ENCODE results near the gene STAG3.
A peak's percentile ranks its signal among the peaks of the same experiment; 100 is the strongest.

STAG3 gene

GRCh38 chr7:100209493-100209892, 31.8 kb downstream of the STAG3 start:
- Histone ChIP-seq H3F3A (ENCODE audit: control insufficient read depth, insufficient read depth) (peaks cover 37% of the 10 kb centered on the region), H3K9me3 (ENCODE audit: control insufficient read depth, insufficient read depth, low read length) (no peaks in the 10 kb centered on the region), H3K27me3 (ENCODE audit: control insufficient read depth, low read length) (no peaks in the 10 kb centered on the region), H3K4me2 (ENCODE audit: low read length) (peak overlapping the region; percentile 91), H3K79me2 (ENCODE audit: control insufficient read depth, low read length) (peaks cover 47% of the 10 kb centered on the region), H3K4me1 (ENCODE audit: control insufficient read depth, low read length) (peaks cover 88% of the 10 kb centered on the region), H3K4me3 (ENCODE audit: low read length) (peak overlapping the region; percentile 82), H3K36me3 (ENCODE audit: control insufficient read depth, low read length) (peaks cover 93% of the 10 kb centered on the region), H3K9me2 (replicated peaks; ENCODE audit: control insufficient read depth, low read length) (no peaks in the 10 kb centered on the region), H4K20me1 (ENCODE audit: control insufficient read depth, insufficient read depth, low read depth, low read length) (no peaks in the 10 kb centered on the region), H3K27ac (ENCODE audit: low read depth, low read length) (peak overlapping the region; percentile 13)
- TF ChIP-seq CTCF (IDR thresholded peaks at IDR 0.05; ENCODE audit: low read depth, low read length, poor library complexity, severe bottlenecking) = no peak
- TF ChIP-seq EZH2phosphoT487 (IDR thresholded peaks at IDR 0.05; ENCODE audit: borderline replicate concordance, low read length) = no peak

- no peaks in the 10 kb centered on the region for H3K27me3 ChIP-seq (ENCODE audit: control insufficient read depth, low read length)
- H3K9me3 ChIP-seq (ENCODE audit: control insufficient read depth, insufficient read depth, low read length) = no peaks in the 10 kb centered on the region
- peaks cover 39% of the 10 kb centered on the region for H3F3A ChIP-seq (ENCODE audit: control insufficient read depth, insufficient read depth)
- H4K20me1 ChIP-seq (ENCODE audit: control insufficient read depth, insufficient read depth, low read depth, low read length) = no peaks in the 10 kb centered on the region
- no peak for TF ChIP-seq EZH2phosphoT487 (IDR thresholded peaks at IDR 0.05; ENCODE audit: borderline replicate concordance, low read length)
- TF ChIP-seq CTCF (IDR thresholded peaks at IDR 0.05; ENCODE audit: low read depth, low read length, poor library complexity, severe bottlenecking) = no peak
- peaks cover 94% of the 10 kb centered on the region for H3K4me1 ChIP-seq (ENCODE audit: control insufficient read depth, low read length)
- H3K27ac ChIP-seq (ENCODE audit: low read depth, low read length) = peak overlapping the region; percentile 96
- H3K4me2 ChIP-seq (ENCODE audit: low read length) = peak overlapping the region; percentile 91
- peaks cover 95% of the 10 kb centered on the region for H3K36me3 ChIP-seq (ENCODE audit: control insufficient read depth, low read length)
- H3K9me2 ChIP-seq (replicated peaks; ENCODE audit: control insufficient read depth, low read length) = no peaks in the 10 kb centered on the region
- peak overlapping the region; percentile 82 for H3K4me3 ChIP-seq (ENCODE audit: low read length)
- peaks cover 57% of the 10 kb centered on the region for H3K79me2 ChIP-seq (ENCODE audit: control insufficient read depth, low read length)
Measured at GRCh38 chr7:100210805-100211204, 33.1 kb downstream of the STAG3 start.

GRCh38 chr7:100211342-100211780, 33.6 kb downstream of the STAG3 start:
- H3K4me3 ChIP-seq (ENCODE audit: low read length) = peak overlapping the region; percentile 82
- H3K27ac ChIP-seq (ENCODE audit: low read depth, low read length) = peak overlapping the region; percentile 96
- H3K4me1 ChIP-seq (ENCODE audit: control insufficient read depth, low read length) = peaks cover 99% of the 10 kb centered on the region

More at GRCh38 chr7:100211342-100211780, 33.6 kb downstream of the STAG3 start:
- Histone ChIP-seq H4K20me1 (ENCODE audit: control insufficient read depth, insufficient read depth, low read depth, low read length) (no peaks in the 10 kb centered on the region), H3F3A (ENCODE audit: control insufficient read depth, insufficient read depth) (peaks cover 44% of the 10 kb centered on the region), H3K9me3 (ENCODE audit: control insufficient read depth, insufficient read depth, low read length) (no peaks in the 10 kb centered on the region), H3K79me2 (ENCODE audit: control insufficient read depth, low read length) (peaks cover 60% of the 10 kb centered on the region), H3K4me2 (ENCODE audit: low read length) (peak overlapping the region; percentile 91), H3K27me3 (ENCODE audit: control insufficient read depth, low read length) (no peaks in the 10 kb centered on the region), H3K36me3 (ENCODE audit: control insufficient read depth, low read length) (peaks cover 92% of the 10 kb centered on the region), H3K9me2 (replicated peaks; ENCODE audit: control insufficient read depth, low read length) (no peaks in the 10 kb centered on the region)
- TF ChIP-seq CTCF (IDR thresholded peaks at IDR 0.05; ENCODE audit: low read depth, low read length, poor library complexity, severe bottlenecking) (no peak), EZH2phosphoT487 (IDR thresholded peaks at IDR 0.05; ENCODE audit: borderline replicate concordance, low read length) (no peak)

Data from DOHH2 (cell line).